Skeletal muscle tissue (tissue), 4 donors: ENCODE measurements around the gene NFIX. TPM values are rescaled to one million over a fixed set of nuclear protein-coding genes. Genes with fewer than 3 reads are reported as not detected.

Experiments used
- H3K27ac ChIP-seq: one replicate; pipeline ENCODE4 v1.7.0; 2013; ENCODE audit warnings: mild to moderate bottlenecking, low read depth, low read length, inconsistent platforms
- H3K27me3 ChIP-seq, 3 donors: one replicate each; pipeline ENCODE4 v1.7.0; 2013; ENCODE audit warnings: low read length in 3 of 3; ENCODE audit not compliant: control insufficient read depth in 3 of 3, insufficient read depth in 3 of 3
- H3K36me3 ChIP-seq, 3 donors: one replicate each; pipeline ENCODE4 v1.7.0; 2013; ENCODE audit warnings: low read length in 3 of 3; ENCODE audit not compliant: control insufficient read depth in 3 of 3, insufficient read depth in 3 of 3
- H3K4me1 ChIP-seq, 3 donors: one replicate each; pipeline ENCODE4 v1.7.0; 2013; ENCODE audit warnings: low read length in 3 of 3, mild to moderate bottlenecking in 3 of 3; ENCODE audit not compliant: control insufficient read depth in 3 of 3, insufficient read depth in 3 of 3
- H3K4me3 ChIP-seq, 3 donors: one replicate each; pipeline ENCODE4 v1.7.0; 2013; ENCODE audit warnings: low read length in 3 of 3
- H3K9ac ChIP-seq, 3 donors: one replicate each; pipeline ENCODE4 v1.7.0; 2013; ENCODE audit warnings: low read length in 3 of 3, mild to moderate bottlenecking in 3 of 3, moderate library complexity in 2 of 3, low read depth in 1 of 3
- H3K9me3 ChIP-seq, 3 donors: one replicate each; pipeline ENCODE4 v1.7.0; 2013; ENCODE audit warnings: low read length in 3 of 3; ENCODE audit not compliant: control insufficient read depth in 3 of 3
- total RNA-seq: library from RNA; depleted of rRNA; stranded (reverse); fragments of >200 nt; gene quantifications from one replicate; pipeline ENCODE4 v1.2.3, GENCODE V29; 2014
- donor health status: Osteomylitis.

The NFIX gene
- total RNA-seq, 1 donor from 2014 or later = 49.1 TPM

DNA sequence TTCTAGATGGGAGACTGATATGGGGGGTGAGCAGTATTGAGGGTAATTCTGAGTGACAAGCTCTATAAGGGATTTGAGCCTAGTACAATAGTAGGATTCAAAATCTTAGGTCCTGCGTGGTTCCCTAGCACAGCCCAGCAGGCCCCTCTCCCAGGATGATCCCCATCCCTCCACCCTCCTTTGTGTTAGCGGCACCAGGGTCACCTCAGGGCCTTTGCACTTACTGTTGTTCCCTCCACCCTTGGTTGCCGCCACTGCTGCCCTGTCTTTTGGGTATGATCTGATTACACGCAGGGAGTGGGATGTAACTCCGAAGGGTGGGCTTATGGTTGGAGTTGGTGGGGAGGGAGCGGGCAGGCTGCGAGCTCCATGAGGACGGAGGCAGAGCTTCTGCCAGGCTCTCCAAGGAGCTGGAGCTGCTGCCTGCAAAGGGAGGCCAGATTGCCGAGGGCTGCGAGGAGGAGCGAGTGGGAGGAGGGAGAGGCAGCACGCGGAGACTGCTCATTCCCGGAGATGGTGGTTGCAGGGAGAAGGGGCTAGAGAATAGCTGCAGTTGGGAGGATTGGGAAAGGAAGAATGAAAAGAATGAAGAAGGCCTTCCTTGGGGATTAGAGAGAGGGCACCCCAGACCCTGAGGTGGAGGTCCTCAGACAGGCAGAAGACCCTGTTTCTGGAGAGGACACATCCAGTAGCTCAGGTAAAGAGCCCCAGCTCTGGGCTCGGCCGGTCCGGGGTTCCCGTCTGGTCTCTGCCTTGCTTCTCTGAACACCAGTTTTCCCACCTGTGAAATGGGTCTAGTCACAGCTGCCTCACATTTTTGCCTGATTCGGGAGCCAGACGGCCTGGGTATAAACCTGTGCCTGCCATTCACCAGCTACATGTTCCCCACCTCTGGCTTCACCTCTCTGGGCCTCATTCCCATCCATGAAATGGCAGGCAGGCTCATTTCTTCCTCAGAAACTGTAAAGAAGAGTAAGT, 128.0 kb downstream of the NFIX start:
- H3K4me1 ChIP-seq = peaks cover 26 to 28% (median 26%) of the 10 kb centered on the region in 3 donors
- H3K27me3 ChIP-seq = no peaks in the 10 kb centered on the region
- H3K9ac ChIP-seq = no peak overlapping the region
- no peak overlapping the region for H3K4me3 ChIP-seq
- H3K9me3 ChIP-seq = no peaks in the 10 kb centered on the region
- H3K27ac ChIP-seq = no peak overlapping the region
- H3K36me3 ChIP-seq = peaks cover 0 to 4% (median 2%) of the 10 kb centered on the region in 3 donors

DNA sequence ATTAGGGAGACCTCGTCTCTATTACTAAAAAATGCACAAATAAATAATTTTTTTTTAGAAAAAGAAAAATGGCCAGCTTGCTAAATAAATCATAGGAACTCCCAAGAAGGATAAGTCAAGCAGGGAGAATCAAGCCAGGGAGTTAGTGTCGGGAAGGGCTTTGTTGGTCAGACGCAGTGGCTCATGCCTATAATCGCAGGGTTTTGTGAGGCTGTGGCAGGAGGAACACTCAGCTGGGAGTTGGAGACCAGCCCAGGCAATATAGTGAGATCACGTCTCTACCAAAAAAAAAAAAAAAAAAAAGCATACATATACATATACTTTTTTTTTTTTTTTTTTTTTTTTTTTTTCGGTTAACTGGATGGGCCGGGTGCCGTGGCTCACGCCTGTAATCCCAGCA, 131.8 kb downstream of the NFIX start:
- peaks cover under 1 to 4% (median 1%) of the 10 kb centered on the region in 3 donors for H3K4me1 ChIP-seq
- H3K27ac ChIP-seq = no peak overlapping the region
- no peak overlapping the region for H3K4me3 ChIP-seq
- H3K27me3 ChIP-seq = no peaks in the 10 kb centered on the region
- H3K9me3 ChIP-seq = no peaks in the 10 kb centered on the region
- H3K9ac ChIP-seq = no peak overlapping the region
- H3K36me3 ChIP-seq = no peaks in the 10 kb centered on the region

DNA sequence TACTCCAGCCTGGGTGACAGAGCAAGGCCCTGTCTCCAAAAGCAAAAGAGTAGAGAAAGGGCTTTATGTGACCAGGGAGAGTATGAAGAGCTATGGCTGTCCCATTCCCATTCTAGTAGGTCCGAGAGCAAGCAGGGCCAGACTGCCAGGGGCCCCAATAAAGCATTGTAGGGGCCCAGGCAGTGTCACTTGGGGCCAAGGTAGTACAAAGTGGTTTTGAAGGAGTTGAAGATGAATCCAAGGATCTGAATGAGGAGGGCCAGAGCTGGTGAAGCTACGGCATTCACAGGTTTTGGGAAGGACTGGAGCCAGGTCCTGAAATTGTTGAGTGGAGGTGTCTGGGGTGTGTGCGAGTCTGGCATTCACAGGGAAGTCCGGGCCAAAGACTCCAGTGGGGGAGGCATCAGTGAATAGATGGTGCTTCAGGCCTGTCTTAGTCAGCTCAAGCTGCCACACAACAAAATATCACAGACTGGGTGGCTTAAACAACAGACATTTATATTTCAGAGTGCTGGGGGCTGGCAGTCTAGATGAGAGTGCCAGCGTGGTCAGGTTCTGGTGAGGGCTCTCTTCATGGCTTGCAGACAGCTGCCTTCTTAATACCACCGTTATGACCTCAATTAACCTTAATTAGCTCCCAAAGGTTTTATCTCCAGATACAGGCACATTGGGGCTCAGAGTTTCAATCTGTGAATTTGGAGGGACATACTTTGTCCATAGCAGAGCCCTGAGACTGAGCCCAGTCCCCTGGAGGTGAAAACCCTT, 132.7 kb downstream of the NFIX start:
- no peak overlapping the region for H3K27ac ChIP-seq

DNA sequence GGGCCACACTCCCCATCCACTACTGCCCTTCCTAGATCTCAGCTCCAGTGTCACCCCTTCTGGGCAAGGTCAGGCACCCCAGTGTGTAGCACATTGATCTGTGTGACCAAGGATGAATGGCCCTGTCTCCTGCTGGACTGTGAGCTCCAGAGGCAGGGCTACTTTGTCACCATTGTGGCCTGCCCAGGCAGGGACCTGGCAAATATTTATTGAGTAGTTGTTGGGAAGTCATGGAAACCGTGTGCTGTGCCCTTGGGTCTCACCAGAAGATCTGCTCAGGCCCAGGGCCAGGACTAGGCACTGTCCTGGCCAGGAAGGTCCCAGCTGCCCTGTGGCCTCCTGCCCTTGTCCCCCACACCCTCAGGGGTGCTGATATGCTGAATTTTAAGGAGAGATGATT, 133.3 kb downstream of the NFIX start:
- Histone ChIP-seq H3K27ac (no peak overlapping the region), H3K4me1 (peaks cover 0 to 2% (median 0%) of the 10 kb centered on the region in 3 donors), H3K36me3 (peaks cover 0 to 3% (median 0%) of the 10 kb centered on the region in 3 donors), H3K4me3 (no peak overlapping the region), H3K27me3 (no peaks in the 10 kb centered on the region), H3K9ac (peak overlapping the region in 1 of 3 donors; percentile 8), H3K9me3 (no peaks in the 10 kb centered on the region)

More for the DNA sequence above, 132.7 kb downstream of the NFIX start:
- H3K9ac ChIP-seq = no peak overlapping the region
- no peaks in the 10 kb centered on the region for H3K27me3 ChIP-seq
- H3K4me1 ChIP-seq = peaks cover 0 to 2% (median 0%) of the 10 kb centered on the region in 3 donors
- H3K36me3 ChIP-seq = peaks cover 0 to 3% (median 0%) of the 10 kb centered on the region in 3 donors
- no peak overlapping the region for H3K4me3 ChIP-seq
- H3K9me3 ChIP-seq = no peaks in the 10 kb centered on the region

DNA sequence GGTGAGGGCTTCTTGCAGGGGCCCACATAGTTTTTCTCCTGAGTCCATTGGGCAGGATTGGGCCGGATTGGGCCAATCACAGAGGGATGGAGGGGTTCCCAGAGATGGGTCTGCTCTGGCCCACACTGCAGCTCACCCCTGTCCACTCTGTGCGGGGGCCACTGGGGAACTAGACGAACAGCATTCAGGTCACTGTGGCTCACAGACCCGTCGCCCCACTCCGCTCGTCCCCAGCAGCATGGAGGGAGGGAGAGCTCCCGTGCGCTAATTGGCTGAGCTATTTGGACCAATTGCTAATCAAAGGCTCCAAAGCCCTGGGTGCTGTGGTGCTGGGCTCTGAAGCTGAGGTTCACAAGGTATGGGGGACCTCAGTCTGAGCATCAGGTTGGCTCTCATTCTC, 134.1 kb downstream of the NFIX start:
- Histone ChIP-seq H3K27ac (no peak overlapping the region), H3K4me1 (peaks cover 0 to 2% (median 0%) of the 10 kb centered on the region in 3 donors), H3K36me3 (peaks cover 0 to 3% (median 0%) of the 10 kb centered on the region in 3 donors), H3K9ac (no peak overlapping the region), H3K4me3 (no peak overlapping the region), H3K27me3 (no peaks in the 10 kb centered on the region), H3K9me3 (no peaks in the 10 kb centered on the region)

DNA sequence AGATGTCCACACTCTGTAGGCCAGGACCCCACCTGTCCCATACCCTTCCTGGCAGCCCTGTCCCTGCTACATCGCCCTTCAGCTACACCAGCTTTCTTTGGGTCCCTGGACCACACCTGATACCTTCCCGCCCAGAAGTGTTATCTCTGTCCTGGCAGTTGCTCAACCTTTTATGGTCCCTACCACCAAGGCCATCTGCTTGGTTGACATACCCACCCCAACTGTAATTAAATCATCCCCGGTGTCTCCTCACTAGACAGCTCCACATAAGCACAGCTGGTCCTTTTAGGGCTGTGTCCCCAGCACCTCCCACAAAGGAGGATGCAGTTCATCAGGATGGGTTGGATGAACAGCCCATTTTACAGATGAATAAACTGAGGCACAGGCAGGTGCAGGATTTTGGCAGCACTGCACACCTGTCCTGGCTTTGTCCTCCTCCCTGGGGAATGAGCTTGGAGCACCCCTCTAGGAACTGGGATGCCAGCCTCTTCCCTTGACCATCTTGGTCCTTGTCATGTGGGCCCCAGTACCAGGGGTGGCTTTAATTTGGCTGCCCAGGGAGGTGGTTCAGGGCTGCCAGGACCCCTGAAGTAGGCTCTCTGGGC, 135.7 kb downstream of the NFIX start:
- Histone ChIP-seq H3K9me3 (no peaks in the 10 kb centered on the region), H3K27me3 (no peaks in the 10 kb centered on the region), H3K9ac (no peak overlapping the region), H3K4me1 (peaks cover 0 to 7% (median 0%) of the 10 kb centered on the region in 3 donors), H3K4me3 (no peak overlapping the region), H3K36me3 (peaks cover 4 to 10% (median 8%) of the 10 kb centered on the region in 3 donors), H3K27ac (no peak overlapping the region)

DNA sequence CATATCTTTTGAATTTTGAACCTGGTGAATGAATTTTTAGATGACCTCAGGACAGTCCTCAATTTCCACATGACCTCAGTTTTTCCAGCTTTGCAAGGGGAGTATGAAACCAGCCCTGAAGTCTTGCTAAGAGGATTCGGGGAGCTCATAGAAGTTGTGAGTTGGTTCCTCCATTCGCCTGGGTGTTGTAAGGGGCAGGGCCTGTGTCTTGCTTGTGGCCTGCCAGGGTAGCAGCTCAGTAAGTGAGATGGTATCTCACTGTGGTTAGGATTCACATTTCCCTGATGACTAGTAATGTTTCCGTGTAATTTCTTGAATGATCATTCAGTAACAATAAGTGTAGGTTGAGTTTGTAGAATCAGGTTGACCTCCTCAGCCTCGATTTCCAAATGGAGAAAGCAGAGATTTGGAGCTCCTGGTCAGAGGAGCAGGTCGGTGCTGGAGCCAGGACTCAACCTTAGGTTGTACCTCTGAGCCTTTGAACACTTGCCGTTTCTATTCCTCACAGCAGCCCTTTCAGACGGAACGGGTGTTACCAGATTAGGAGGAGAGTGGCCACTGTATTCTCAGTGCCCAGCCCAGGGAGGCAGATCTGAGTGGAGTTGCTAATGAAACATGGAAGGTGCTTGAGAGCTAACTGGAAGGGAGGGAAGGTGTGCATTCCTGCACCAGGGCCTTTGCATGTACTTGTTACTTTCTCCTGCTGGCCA, 137.4 kb downstream of the NFIX start:
- H3K9ac ChIP-seq = peak overlapping the region in 1 of 3 donors; percentile 3
- no peaks in the 10 kb centered on the region for H3K9me3 ChIP-seq

DNA sequence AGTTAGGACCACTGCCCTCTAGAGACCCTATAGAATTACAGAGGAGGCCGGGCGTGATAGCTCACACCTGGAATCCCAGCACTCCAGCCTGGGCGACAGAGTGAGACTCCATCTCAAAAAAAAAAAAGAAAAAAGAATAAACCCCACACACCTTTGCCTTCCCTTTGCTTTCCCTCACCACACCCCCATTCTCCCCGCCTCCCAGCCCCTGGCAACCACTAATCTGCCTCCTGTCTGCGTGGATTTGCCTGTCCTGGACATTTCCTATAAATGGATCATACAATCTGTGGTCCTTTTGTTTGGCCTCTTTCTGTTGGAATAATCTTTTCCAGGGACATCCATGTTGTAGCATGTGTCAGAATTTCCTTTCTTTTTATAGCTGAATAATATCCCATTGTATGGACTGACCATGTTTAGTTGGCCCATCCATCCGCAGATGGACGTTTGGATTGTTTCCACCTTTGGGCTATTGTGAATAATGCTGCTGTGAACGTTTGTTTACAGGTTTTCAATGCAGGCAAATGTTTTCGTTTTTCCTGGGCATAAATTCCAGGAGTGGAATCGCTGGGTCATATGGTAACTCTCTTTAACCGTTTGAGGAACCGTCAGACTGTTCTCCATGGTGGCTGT, 138.1 kb downstream of the NFIX start:
- peaks cover 24 to 32% (median 29%) of the 10 kb centered on the region in 3 donors for H3K36me3 ChIP-seq
- no peak overlapping the region for H3K4me3 ChIP-seq
- H3K9ac ChIP-seq = no peak overlapping the region
- no peak overlapping the region for H3K27ac ChIP-seq
- peaks cover 0 to 7% (median 0%) of the 10 kb centered on the region in 3 donors for H3K4me1 ChIP-seq
- H3K9me3 ChIP-seq = no peaks in the 10 kb centered on the region
- H3K27me3 ChIP-seq = no peaks in the 10 kb centered on the region

More for the DNA sequence above, 137.4 kb downstream of the NFIX start:
- no peak overlapping the region for H3K27ac ChIP-seq
- no peaks in the 10 kb centered on the region for H3K27me3 ChIP-seq
- no peak overlapping the region for H3K4me3 ChIP-seq
- peaks cover 0 to 7% (median 0%) of the 10 kb centered on the region in 3 donors for H3K4me1 ChIP-seq
- H3K36me3 ChIP-seq = peaks cover 17 to 25% (median 22%) of the 10 kb centered on the region in 3 donors

DNA sequence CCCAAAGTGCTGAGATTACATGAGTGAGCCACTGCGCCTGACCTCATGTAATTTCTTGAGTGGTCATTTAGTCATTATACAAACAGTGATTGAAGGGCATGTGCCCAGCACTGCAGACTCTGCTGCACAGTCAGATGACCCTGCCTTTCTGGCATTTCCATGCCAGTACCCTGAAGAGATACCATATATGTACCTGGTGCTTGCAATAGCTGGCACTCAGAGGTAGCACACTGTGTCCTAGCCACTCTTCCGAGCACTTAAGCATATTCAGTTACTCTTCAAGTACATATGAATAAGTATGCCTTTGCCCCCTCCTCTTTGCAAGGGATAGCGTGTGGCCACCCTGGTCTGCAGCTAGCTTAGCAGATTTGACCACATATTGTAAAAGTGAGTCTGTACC, 139.4 kb downstream of the NFIX start:
- Histone ChIP-seq H3K36me3 (peaks cover 30 to 35% (median 33%) of the 10 kb centered on the region in 3 donors), H3K27ac (no peak overlapping the region)

More for the DNA sequence above, 139.4 kb downstream of the NFIX start:
- Histone ChIP-seq H3K9me3 (no peaks in the 10 kb centered on the region), H3K9ac (peak overlapping the region in 1 of 3 donors; percentile 20), H3K4me3 (no peak overlapping the region), H3K4me1 (peaks cover 0 to 4% (median 0%) of the 10 kb centered on the region in 3 donors), H3K27me3 (no peaks in the 10 kb centered on the region)
